PC-9 (cell line): ENCODE data around the gene GINS1. TPM values are rescaled to one million over a fixed set of nuclear protein-coding genes. Genes with fewer than 3 reads are reported as not detected.

ENCODE experiments used
- BruUV-seq: library from RNA; stranded (reverse); fragments of 400-500 nt; replicated peaks from 2 replicates; lab custom pipeline; 2021; lab: Mats Ljungman, UMichigan
- CTCF ChIA-PET: fragments of 300-600 bp; sonication (Branson Sonifier 250); formaldehyde crosslinking; loops from one replicate; lab custom pipeline; 2022; ENCODE audit warnings: antibody characterized with exemption; lab: Charles Lee
- POLR2A ChIA-PET: fragments of 300-600 bp; sonication (Branson Sonifier 250); formaldehyde crosslinking; loops from one replicate; lab custom pipeline; 2022; ENCODE audit warnings: antibody characterized with exemption; ENCODE audit not compliant: unreplicated experiment; lab: Charles Lee
- DNase-seq, 2 experiments: peaks; one replicate each; pipeline versions ENCODE4 v3.0.0 to v3.0.0-alpha.2; 2015 to 2022; ENCODE audit warnings: mixed read lengths in 1 of 2
- H2AFZ ChIP-seq: fragments of 200-600 bp; sonication (generic); 2 replicates; pipeline ENCODE4 v1.8.1; 2017; ENCODE audit warnings: antibody characterized with exemption
- H3F3A ChIP-seq: fragments of 200-600 bp; sonication (generic); 2 replicates; pipeline ENCODE4 v1.8.1; 2017; ENCODE audit warnings: antibody characterized with exemption, mild to moderate bottlenecking, low read depth; ENCODE audit not compliant: insufficient read depth
- H3K27ac ChIP-seq: fragments of 200-600 bp; sonication (generic); 2 replicates; pipeline ENCODE4 v1.6.1; 2016; ENCODE audit warnings: mixed run types
- H3K27me3 ChIP-seq: fragments of 200-600 bp; sonication (generic); 2 replicates; pipeline ENCODE4 v1.6.1; 2016; ENCODE audit warnings: low read depth, mixed run types; ENCODE audit not compliant: insufficient read depth
- H3K36me3 ChIP-seq: fragments of 200-600 bp; sonication (generic); 2 replicates; pipeline ENCODE4 v1.6.1; 2016; ENCODE audit warnings: low read depth, mixed run types
- H3K4me1 ChIP-seq: fragments of 200-600 bp; sonication (generic); replicated peaks from 2 replicates; pipeline ENCODE4 v1.6.1; 2016; ENCODE audit warnings: mixed run types; ENCODE audit not compliant: insufficient read depth
- H3K4me2 ChIP-seq: fragments of 200-600 bp; sonication (generic); 2 replicates; pipeline ENCODE4 v1.6.1; 2017; ENCODE audit warnings: mixed run types
- H3K4me3 ChIP-seq: fragments of 200-600 bp; sonication (generic); 2 replicates; pipeline ENCODE4 v1.6.1; 2016; ENCODE audit warnings: mixed run types
- H3K79me2 ChIP-seq: fragments of 200-600 bp; sonication (generic); 2 replicates; pipeline ENCODE4 v1.6.1; 2017; ENCODE audit warnings: low read depth, mixed run types
- H3K9me2 ChIP-seq: fragments of 200-600 bp; sonication (generic); 2 replicates; pipeline ENCODE4 v1.8.1; 2017; ENCODE audit warnings: mild to moderate bottlenecking; ENCODE audit not compliant: insufficient read depth
- H3K9me3 ChIP-seq: fragments of 200-600 bp; sonication (generic); 2 replicates; pipeline ENCODE4 v1.8.1; 2016; ENCODE audit warnings: low read depth; ENCODE audit not compliant: insufficient read depth
- H4K20me1 ChIP-seq: fragments of 200-600 bp; sonication (generic); 2 replicates; pipeline ENCODE4 v1.8.1; 2017; ENCODE audit not compliant: insufficient read depth
- CTCF ChIP-seq: fragments of 200-600 bp; sonication (generic); conservative IDR thresholded peaks from 2 replicates; pipeline ENCODE4 v1.6.1; 2017; ENCODE audit warnings: mixed run types, antibody characterized with exemption, mild to moderate bottlenecking, moderate library complexity
- EZH2 ChIP-seq: fragments of 200-600 bp; sonication (generic); IDR thresholded peaks from 2 replicates; pipeline ENCODE4 v1.8.0; 2017; ENCODE audit warnings: antibody characterized with exemption, low read depth
- intact Hi-C: fragments of 100-400 bp; cut with micrococcal nuclease; formaldehyde crosslinking; loops from one replicate; pipeline ENCODE4 v1.10.0; 2022; ENCODE audit not compliant: unreplicated experiment
- total RNA-seq: library from RNA; stranded (reverse); gene quantifications from 2 replicates; pipeline ENCODE4 v1.2.3, GENCODE V29; 2021

GINS1 gene
- total RNA-seq, 1 experiment from 2014 or later, result 27.8 TPM

GRCh38 chr20:25376236-25376635, 31.2 kb upstream of the GINS1 start:
- Histone ChIP-seq H3K79me2 (peaks cover 62% of the 10 kb centered on the region), H3K4me1 (no peaks in the 10 kb centered on the region), H3K4me2 (no peak overlapping the region), H3K4me3 (no peak overlapping the region), H3K9me2 (no peaks in the 10 kb centered on the region), H3F3A (peaks cover 6% of the 10 kb centered on the region; the same call in 1 of the 2 replicates), H2AFZ (no peak overlapping the region), H3K36me3 (0 out of 2 replicates have a peak, but pooled peaks cover 5% of the 10 kb centered on the region), H3K27ac (no peak overlapping the region), H4K20me1 (no peaks in the 10 kb centered on the region), H3K27me3 (no peaks in the 10 kb centered on the region), H3K9me3 (no peaks in the 10 kb centered on the region)
- TF ChIP-seq CTCF (no peak), EZH2 (no peak)
- ChIA-PET CTCF (no interaction called here), POLR2A (no interaction called here)
- BruUV-seq, result no TSS peak
- intact Hi-C loops, result no loop called here
- DNase-seq, result no peak

- Histone ChIP-seq H3K9me3 (no peaks in the 10 kb centered on the region), H3K4me1 (0 out of 2 replicates have a peak, but pooled peaks cover under 1% of the 10 kb centered on the region), H3K79me2 (peaks cover 61% of the 10 kb centered on the region), H4K20me1 (no peaks in the 10 kb centered on the region), H3K36me3 (0 out of 2 replicates have a peak, but pooled peaks cover 5% of the 10 kb centered on the region), H3F3A (peaks cover 6% of the 10 kb centered on the region; the same call in 1 of the 2 replicates), H2AFZ (no peak overlapping the region), H3K4me3 (no peak overlapping the region), H3K9me2 (no peaks in the 10 kb centered on the region), H3K4me2 (no peak overlapping the region), H3K27ac (no peak overlapping the region), H3K27me3 (no peaks in the 10 kb centered on the region)
- BruUV-seq, result no TSS peak
- ChIA-PET POLR2A (no interaction called here), CTCF (no interaction called here)
- TF ChIP-seq CTCF (no peak), EZH2 (no peak)
- intact Hi-C loops, result no loop called here
- no peak for DNase-seq
Observed at GRCh38 chr20:25376886-25377285, 30.6 kb upstream of the GINS1 start.

GRCh38 chr20:25378189-25378883, 29.1 kb upstream of the GINS1 start:
- no peaks in the 10 kb centered on the region for H3K27me3 ChIP-seq
- no peaks in the 10 kb centered on the region for H3K9me3 ChIP-seq
- peaks cover 69% of the 10 kb centered on the region for H3K79me2 ChIP-seq
- H2AFZ ChIP-seq, result no peak overlapping the region
- TF ChIP-seq CTCF (no peak), EZH2 (no peak)
- POLR2A ChIA-PET, result no interaction called here
- H4K20me1 ChIP-seq, result no peaks in the 10 kb centered on the region
- 0 out of 2 replicates have a peak, but pooled peaks cover 5% of the 10 kb centered on the region for H3K36me3 ChIP-seq
- no peak overlapping the region for H3K27ac ChIP-seq
- H3K4me1 ChIP-seq, result 0 out of 2 replicates have a peak, but pooled peaks cover 5% of the 10 kb centered on the region
- H3K4me3 ChIP-seq, result no peak overlapping the region
- CTCF ChIA-PET, result no interaction called here
- BruUV-seq, result no TSS peak
- H3F3A ChIP-seq, result no peaks in the 10 kb centered on the region; the same call in 1 of the 2 replicates
- intact Hi-C loops, result no loop called here
- no peak overlapping the region for H3K4me2 ChIP-seq
- H3K9me2 ChIP-seq, result no peaks in the 10 kb centered on the region
- DNase-seq, result no peak
